HG03469 (cell line): ENCODE data around the gene KRTAP4-4.
"Not testable (repeated sequence)": the region's sequence is repeated elsewhere in the genome, so short reads cannot be mapped to it uniquely, and the experiment has no call there.

Source experiments
- ATAC-seq: cut with Tn5 transposase; IDR thresholded peaks from one replicate; pipeline ENCODE4 v1.9.1; 2021; ENCODE audit warnings: mild to moderate bottlenecking, moderate library complexity, moderate number of reproducible peaks; ENCODE audit not compliant: unreplicated experiment

Gene KRTAP4-4

DNA sequence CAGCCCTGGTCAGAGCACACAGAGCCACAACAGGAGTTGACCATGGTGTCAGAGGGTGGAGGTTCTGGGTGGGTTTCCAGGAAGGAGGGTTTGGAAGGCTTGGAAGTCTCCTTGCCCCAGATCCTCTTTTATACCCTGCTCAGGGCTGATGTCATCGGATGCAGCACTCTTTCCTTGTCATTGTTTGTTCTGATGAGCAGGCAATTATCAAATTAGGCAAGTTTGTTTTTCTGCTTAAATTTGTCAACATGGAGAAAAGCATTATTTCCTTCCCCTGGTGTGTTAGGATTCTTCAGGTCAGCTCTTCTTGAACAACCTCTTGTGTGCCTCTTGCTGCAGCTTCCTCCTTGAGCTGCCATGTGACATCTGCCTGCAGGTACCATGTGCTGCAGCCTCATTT is at the start of gene KRTAP4-4:
Gene KRTAP4-4, minus strand, starts transcription at position 101 of the 400 bp plus-strand sequence. Its CDS starts 57 bp downstream, at position 44.
- ATAC-seq = no peak

DNA sequence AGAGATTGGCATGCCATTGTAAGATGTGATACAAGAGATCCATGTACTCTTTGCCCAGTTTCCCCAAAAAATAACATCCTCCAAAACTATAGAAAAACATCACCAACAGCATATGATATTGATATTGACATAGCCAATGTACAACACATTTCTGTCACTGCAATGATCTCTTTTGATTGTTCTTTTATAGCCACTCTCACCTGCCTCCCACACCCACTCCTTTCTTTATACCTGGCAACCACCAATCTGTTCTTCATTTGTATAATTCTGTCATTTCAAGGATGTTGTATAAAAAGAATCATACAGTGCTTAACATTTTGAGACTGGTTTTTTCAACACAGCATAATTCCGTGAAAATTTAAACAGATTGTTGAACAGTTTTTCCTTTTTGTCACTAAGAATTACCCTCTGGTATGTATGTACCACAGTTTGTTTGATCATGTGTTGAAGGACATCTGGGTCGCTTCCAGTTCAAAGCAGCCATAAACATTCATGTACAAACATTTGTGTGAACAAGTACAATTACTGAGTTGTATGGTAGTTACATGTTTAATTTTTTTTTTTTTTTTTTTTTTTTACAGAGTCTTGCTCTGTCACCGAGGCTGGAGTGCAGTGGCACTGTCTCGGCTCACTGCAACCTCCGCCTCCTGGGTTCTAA is 39.0 kb upstream of the KRTAP4-4 start:
- ATAC-seq = no peak

- ATAC-seq = no peak
Measured at GRCh38 chr17:41196068-41196467, 35.5 kb upstream of the KRTAP4-4 start.

DNA sequence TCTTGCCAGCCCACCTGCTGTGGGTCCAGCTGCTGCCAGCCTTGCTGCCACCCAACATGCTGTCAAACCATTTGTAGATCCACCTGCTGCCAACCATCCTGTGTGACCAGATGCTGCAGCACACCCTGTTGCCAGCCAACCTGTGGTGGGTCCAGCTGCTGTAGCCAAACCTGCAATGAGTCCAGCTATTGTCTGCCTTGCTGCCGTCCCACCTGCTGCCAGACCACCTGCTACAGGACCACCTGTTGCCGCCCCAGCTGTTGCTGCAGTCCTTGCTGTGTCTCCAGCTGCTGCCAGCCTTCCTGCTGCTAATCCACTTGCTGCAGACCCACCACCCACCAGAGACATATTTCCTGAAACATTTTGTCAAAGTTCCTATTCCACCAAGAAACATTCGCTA is 29.8 kb upstream of the KRTAP4-4 start:
- ATAC-seq = no peak

GRCh38 chr17:41189837-41190318 is 29.3 kb upstream of the KRTAP4-4 start, which contains the start of gene KRTAP9-1:
Gene KRTAP9-1 (plus strand): TSS chr17:41189887. CDS start chr17:41189887, 0 bp downstream.
- not testable (repeated sequence) for ATAC-seq

DNA sequence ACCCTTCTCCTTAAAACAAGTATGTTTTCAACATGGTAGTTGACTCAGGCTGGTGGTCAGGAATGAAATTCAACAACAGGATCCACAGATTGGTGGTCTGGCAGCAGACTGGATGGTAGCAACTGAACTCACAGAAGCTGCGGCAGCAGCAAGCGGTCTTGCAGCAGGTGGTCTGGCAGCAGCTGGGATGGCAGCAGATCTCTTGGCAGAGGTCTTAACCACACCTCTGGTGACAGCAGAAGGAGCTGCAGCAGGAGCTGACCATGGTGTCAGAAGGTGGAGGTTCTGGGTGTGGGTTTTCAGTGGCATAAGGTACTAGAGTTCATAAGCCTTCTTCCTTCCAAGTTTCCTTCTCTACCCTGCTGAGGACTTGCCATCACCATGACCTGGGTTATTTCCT is 26.3 kb upstream of the KRTAP4-4 start:
- ATAC-seq = no peak

- ATAC-seq = no peak
Measured at GRCh38 chr17:41185001-41185400, 24.5 kb upstream of the KRTAP4-4 start.

DNA sequence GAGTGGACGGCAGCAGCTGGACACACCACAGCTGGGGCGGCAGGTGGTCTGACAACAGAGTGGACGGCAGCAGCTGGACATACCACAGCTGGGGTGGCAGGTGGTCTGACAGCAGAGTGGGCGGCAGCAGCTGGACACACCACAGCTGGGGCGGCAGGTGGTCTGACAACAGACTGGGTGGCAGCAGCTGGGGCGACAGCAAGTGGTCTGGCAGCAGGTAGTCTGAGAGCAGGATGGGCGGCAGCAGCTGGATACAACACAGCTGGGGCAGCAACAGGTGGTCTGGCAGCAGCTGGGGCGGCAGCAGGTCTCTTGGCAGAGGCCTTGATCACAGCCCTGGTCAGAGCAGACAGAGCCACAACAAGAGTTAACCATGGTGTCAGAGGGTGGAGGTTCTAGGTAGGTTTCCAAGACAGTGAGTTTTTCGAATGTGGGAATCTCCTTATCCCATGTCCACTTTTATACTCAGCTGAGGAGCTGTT is 24.0 kb upstream of the KRTAP4-4 start, which contains the start of gene KRTAP4-1:
Gene KRTAP4-1, minus strand, starts transcription at position 432 of the 482 bp plus-strand sequence. Its CDS starts 57 bp downstream, at position 375.
- no peak for ATAC-seq

- no peak for ATAC-seq
Measured at GRCh38 chr17:41178843-41179616, 18.5 kb upstream of the KRTAP4-4 start.

GRCh38 chr17:41178341-41178740 is 17.8 kb upstream of the KRTAP4-4 start:
- no peak for ATAC-seq

DNA sequence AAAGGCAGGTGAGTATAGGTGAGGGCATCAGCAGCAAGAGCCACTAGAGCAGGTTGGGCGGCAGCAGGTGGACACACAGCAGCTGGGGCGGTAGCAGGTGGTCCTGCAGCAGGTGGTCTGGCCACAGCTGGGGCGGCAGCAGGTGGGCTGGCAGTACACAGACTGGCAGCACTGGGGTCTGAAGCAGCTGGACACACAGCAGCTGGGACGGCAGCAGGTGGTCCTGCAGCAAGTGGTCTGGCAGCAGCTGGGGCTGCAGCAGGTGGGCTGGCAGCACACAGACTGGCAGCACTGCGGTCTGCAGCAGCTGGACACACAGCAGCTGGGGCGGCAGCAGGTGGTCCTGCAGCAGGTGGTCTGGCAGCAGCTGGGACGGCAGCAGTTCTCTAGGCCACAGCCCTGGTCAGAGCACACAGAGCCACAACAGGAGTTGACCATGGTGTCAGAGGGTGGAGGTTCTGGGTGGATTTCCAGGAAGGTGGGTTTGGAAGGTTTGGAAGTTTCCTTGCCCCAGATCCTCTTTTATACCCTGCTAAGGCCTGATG is 17.3 kb upstream of the KRTAP4-4 start, which contains the start of gene KRTAP4-2:
Gene KRTAP4-2, minus strand, starts transcription at position 495 of the 545 bp plus-strand sequence. Its CDS starts 57 bp downstream, at position 438.
- no peak for ATAC-seq

DNA sequence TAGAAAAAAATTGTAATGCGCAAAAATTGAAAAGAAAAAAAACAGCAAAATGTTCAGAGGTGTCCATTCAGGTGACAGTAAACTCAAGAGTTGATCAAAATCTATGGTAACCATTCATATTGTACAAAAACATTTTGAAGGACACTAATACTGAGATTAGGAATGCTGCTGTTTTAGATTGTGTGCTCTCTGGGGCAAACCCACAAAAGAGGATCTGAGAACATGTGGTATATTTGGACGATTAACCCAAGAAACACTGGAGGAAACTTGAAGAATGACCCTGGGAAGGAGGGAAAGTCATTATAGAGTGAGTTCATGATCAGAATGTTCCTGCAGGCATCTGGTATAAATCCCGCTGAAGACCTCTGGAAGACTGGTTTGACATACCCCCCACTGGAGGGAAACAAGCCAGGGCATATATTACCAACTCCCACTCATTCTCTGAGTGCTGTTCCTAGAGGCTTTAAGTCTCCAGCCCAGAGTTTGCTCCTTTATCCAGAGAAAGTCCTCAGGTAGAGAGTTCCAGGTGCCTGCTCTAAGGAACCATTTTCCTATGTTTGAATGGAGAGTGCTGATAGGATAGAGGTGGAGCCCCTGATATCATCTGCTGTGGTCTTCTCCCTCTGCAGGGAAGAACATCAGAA is 16.3 kb upstream of the KRTAP4-4 start:
- ATAC-seq = no peak

DNA sequence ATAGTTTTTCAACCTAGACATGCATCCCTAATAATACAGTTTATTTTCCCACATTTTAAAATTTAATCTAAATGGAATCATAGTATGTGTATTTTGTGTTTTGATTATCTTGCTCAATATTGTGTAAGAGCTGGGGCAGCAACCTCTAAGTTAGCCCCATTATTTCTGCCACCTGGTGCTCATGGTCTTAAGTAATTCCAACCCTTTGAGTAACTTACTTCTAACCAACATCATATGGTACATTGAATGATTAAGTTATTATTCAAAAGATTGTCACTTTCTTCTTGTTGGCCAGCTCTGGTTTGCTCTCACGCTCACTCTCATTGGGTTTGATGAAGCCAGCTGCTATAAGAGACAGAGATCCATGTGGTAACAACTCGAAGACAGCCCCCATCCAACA is 11.3 kb upstream of the KRTAP4-4 start:
- ATAC-seq = no peak

- no peak for ATAC-seq
Measured at GRCh38 chr17:41168121-41168520, 7.6 kb upstream of the KRTAP4-4 start, which contains the start of gene KRTAP4-3. Gene KRTAP4-3 (minus strand): TSS chr17:41168221. CDS start chr17:41168172, 49 bp downstream.

- no peak for ATAC-seq
Measured at GRCh38 chr17:41167561-41167960, 7.0 kb upstream of the KRTAP4-4 start.

DNA sequence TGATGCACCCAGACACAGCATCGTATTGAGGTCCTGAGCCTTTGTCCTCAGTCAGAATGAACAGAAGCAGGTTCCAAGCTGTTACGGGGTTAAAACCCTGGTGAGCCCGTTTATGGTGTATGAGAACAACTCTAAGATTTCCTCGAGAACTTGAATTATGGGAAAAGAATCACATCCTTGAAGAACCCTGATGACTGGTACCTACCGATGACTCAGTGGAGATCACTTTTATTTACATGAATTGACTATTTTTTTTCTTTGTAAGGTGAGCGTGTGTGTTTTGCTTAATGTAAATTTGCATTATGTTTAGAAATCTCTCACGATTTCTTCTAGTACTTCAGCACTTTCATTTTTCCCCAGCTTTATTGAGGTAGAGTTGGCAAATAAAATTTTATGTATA is 3.3 kb upstream of the KRTAP4-4 start:
- ATAC-seq = no peak

GRCh38 chr17:41160190-41160589 is 358 bp downstream of the KRTAP4-4 start:
- not testable (repeated sequence) for ATAC-seq

DNA sequence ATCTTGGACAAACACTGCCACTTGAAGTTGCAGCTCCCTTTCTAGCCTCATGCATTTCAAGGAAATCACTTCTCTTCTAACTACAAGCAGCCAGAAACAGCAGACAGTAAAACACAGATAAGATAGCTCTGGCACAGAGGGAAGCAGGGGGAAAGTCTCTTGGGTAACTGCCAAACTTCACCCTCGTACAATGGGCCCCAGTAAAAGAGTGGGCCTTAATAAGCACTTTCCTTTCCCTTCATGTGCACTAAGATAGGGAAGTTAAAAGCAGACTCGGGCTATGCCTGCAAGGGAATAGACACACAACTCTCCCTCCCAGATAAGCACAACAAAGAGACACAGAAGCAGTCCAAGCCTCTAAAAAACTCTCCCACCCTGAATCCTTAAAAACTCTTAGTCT is 6.7 kb downstream of the KRTAP4-4 start:
- no peak for ATAC-seq

- no peak for ATAC-seq
Measured at GRCh38 chr17:41151525-41151924, 9.0 kb downstream of the KRTAP4-4 start.

DNA sequence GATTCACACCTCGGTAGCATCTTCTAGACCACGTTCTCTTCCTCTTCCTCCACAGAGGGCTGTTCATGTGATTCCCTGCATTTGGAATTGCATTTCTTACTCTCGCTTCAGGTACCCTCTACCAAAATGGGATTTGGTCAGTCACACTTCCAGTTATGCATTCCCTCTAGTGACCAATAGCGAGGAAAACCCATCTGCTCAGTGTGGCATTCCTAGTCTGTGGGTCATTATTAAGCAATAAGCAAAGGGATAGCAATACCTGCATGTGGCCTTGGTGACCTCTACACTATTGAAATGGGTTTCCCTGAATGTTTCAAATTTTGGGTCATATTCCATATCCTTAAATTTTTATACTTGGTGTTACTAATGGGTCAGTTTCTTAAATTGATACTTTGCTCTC is 10.5 kb downstream of the KRTAP4-4 start:
- no peak for ATAC-seq

DNA sequence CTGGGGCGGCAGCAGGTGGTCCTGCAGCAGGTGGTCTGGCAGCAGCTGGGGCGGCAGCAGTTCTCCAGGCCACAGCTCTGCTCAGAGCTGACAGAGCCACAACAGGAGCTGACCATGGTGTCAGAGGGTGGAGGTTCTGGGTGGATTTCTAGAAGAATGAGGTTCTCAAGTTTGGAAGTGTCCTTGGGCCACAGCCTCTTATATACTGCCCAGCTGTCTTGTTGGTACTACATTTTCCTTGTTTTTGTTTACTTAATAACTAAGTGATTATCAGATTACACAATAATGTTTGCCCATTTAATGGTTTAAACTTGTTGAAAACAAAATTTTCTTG is 10.9 kb downstream of the KRTAP4-4 start, which contains the start of gene KRTAP4-5:
Gene KRTAP4-5, minus strand, starts transcription at position 174 of the 334 bp plus-strand sequence. Its CDS starts 58 bp downstream, at position 116.
- ATAC-seq = no peak
